Measurements from ENCODE around the gene TAOK3. TPM values are rescaled to one million over a fixed set of nuclear protein-coding genes. Genes with fewer than 3 reads are reported as not detected.

The TAOK3 gene
- total RNA-seq, 2 donors from 2014 or later, result 58.4 to 58.5 TPM

Other genes starting within 250 kb of the TAOK3 start
- gene PEBP1, start 236.8 kb downstream of the TAOK3 start, total RNA-seq, result 100 to 1,000 TPM; 186 to 205 TPM
- 10 to 100 TPM; 44.9 to 48.7 TPM for gene SUDS3, start 3.6 kb upstream of the TAOK3 start, total RNA-seq

Data from left colon (tissue), 2 donors.